ENCODE data around the gene SLC41A1. TPM values are rescaled to one million over a fixed set of nuclear protein-coding genes. Genes with fewer than 3 reads are reported as not detected.

Gene SLC41A1
- total and polyA plus RNA-seq, 8 donors: 8.2 to 46.2 (median 16.2) TPM

DNA sequence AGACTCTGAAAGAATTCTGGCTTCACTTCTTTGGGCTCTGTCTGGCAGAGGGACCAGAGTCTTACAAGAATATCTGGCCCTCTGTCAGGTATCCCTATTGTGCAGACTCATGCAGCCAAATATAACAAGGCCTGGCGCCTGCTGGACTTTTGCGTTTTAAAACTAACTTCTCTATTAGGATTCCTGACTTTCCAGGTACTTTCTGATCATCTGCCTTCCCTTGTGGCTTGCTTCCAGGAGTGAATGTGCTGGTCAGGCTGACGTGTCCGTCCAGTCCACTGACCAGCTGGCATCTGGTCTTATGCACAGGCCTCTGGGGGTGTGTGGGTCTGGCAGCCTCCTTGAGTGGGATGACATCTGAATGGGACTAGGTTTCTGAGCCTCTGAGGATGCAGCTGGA, 29.1 kb downstream of the SLC41A1 start:
- DNase-seq: no peak
- Histone ChIP-seq H3K36me3 (no peaks in the 10 kb centered on the region), H3K9me3 (no peaks in the 10 kb centered on the region), H3K4me3 (no peak overlapping the region), H3K4me1 (peaks cover 0 to 6% (median 0%) of the 10 kb centered on the region in 4 donors), H3K27me3 (no peaks in the 10 kb centered on the region), H3K27ac (no peak overlapping the region)
- intact Hi-C loops (cut with DNase I; ENCODE audit: low total_unique reads): no loop called here
- 56 to 77% (median 71%) methylated on average over 4 of the region's 4 CpGs for WGBS, 5 donors
- no peak for TF ChIP-seq EP300 (IDR thresholded peaks at IDR 0.05)
- TF ChIP-seq POLR2AphosphoS5 (IDR thresholded peaks at IDR 0.05): no peak
- TF ChIP-seq, protein P1, sequence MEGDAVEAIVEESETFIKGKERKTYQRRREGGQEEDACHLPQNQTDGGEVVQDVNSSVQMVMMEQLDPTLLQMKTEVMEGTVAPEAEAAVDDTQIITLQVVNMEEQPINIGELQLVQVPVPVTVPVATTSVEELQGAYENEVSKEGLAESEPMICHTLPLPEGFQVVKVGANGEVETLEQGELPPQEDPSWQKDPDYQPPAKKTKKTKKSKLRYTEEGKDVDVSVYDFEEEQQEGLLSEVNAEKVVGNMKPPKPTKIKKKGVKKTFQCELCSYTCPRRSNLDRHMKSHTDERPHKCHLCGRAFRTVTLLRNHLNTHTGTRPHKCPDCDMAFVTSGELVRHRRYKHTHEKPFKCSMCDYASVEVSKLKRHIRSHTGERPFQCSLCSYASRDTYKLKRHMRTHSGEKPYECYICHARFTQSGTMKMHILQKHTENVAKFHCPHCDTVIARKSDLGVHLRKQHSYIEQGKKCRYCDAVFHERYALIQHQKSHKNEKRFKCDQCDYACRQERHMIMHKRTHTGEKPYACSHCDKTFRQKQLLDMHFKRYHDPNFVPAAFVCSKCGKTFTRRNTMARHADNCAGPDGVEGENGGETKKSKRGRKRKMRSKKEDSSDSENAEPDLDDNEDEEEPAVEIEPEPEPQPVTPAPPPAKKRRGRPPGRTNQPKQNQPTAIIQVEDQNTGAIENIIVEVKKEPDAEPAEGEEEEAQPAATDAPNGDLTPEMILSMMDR (IDR thresholded peaks at IDR 0.05): no peak
- TF ChIP-seq POLR2A (IDR thresholded peaks at IDR 0.05): no peak

DNA sequence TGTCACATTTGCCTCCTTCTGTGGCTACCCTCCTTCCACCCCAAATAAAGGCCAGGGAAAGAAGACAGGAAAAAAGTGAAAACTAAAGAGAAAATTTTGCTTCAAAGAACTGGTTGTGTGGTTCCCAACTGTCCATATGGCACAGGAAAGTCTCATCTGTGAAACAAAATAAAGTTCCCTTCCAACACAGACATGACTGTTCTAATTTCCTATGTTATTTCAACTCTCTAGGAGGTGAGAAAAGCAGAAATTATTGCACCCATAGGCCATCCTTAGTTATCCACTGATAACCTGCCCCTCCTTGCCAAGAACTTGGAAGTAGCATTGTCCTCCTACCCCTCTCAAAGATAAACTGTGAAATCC, 29.6 kb downstream of the SLC41A1 start:
- no peaks in the 10 kb centered on the region for H3K9me3 ChIP-seq
- H3K4me1 ChIP-seq: peaks cover 0 to 6% (median 0%) of the 10 kb centered on the region in 4 donors
- H3K27me3 ChIP-seq: no peaks in the 10 kb centered on the region
- H3K4me3 ChIP-seq: no peak overlapping the region
- no peaks in the 10 kb centered on the region for H3K36me3 ChIP-seq
- no peak for DNase-seq
- TF ChIP-seq POLR2AphosphoS5 (IDR thresholded peaks at IDR 0.05) (no peak), POLR2A (IDR thresholded peaks at IDR 0.05) (no peak), EP300 (IDR thresholded peaks at IDR 0.05) (no peak)
- TF ChIP-seq, protein P1 (IDR thresholded peaks at IDR 0.05): no peak
- no peak overlapping the region for H3K27ac ChIP-seq
- intact Hi-C loops (cut with DNase I; ENCODE audit: low total_unique reads): no loop called here

DNA sequence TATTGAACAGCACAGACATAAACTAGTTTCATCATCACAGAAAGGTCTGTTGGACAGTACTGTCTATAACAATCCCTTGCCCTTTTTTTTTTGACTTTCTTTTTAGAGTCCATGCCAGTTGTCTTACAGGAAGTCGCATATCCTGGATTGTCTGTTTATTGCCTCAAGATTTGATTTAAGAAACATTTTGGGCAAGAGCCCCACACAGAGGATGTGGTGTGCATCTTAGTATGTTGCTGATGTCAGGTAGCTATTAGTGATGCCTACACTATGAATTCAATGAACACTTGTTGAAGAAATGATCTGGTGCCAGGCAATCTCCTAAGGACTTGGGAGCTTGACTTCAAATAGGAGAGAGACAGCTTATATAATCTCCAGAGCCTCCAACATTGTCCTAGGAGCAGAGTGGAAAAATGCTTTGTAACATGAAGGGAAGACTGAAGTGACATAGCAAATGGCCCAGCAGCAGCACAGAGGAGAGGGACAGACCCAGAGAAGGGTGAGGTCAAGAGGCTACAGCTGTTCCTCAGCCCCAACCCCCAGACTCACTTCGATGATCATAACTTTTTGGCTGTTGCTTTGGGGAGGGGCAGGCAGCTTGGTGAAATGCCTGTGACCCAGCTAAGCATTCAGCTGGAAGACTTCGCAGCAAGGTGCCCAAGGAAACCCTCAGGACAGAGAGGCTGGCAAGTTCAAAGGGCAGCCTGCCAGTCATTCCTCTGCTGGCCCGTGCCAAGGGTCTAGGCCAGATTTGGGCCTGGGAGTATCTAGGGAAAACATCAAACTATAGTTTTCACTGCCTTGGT, 30.2 kb downstream of the SLC41A1 start:
- Histone ChIP-seq H3K27me3 (no peaks in the 10 kb centered on the region), H3K36me3 (no peaks in the 10 kb centered on the region), H3K4me1 (peaks cover 0 to 6% (median 0%) of the 10 kb centered on the region in 4 donors), H3K4me3 (no peak overlapping the region), H3K27ac (no peak overlapping the region), H3K9me3 (no peaks in the 10 kb centered on the region)
- no peak for DNase-seq
- intact Hi-C loops (cut with DNase I; ENCODE audit: low total_unique reads): no loop called here
- 57 to 80% (median 75%) methylated on average over 4 of the region's 4 CpGs for WGBS, 5 donors
- TF ChIP-seq POLR2A (IDR thresholded peaks at IDR 0.05) (no peak), EP300 (IDR thresholded peaks at IDR 0.05) (no peak), POLR2AphosphoS5 (IDR thresholded peaks at IDR 0.05) (no peak)
- TF ChIP-seq, protein P1 (IDR thresholded peaks at IDR 0.05): no peak

DNA sequence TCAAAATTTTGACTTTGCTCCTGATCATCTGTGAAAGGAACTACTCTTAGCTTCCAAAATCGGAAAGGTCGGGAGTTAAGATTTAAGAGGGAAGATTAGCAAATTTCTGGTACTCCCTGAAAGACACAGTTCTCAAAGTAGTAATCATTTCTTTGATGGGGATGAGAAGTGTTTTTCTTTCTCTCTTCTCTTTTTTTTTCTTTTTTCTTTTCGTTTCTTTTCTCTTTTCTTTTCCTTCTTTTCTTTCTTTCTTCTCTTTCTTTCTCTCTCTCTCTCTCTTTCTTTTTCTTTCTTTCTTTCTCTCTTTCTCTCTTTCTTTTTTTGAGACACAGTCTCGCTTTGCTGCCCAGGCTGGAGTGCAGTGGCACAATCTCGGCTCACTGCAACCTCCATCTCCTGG, 32.7 kb downstream of the SLC41A1 start:
- intact Hi-C loops (cut with DNase I; ENCODE audit: low total_unique reads): no loop called here
- no peak overlapping the region for H3K27ac ChIP-seq
- H3K4me3 ChIP-seq: no peak overlapping the region
- no peak for TF ChIP-seq EP300 (IDR thresholded peaks at IDR 0.05)
- no peak for TF ChIP-seq POLR2A (IDR thresholded peaks at IDR 0.05)
- TF ChIP-seq, protein P1 (IDR thresholded peaks at IDR 0.05): no peak
- TF ChIP-seq POLR2AphosphoS5 (IDR thresholded peaks at IDR 0.05): no peak
- H3K9me3 ChIP-seq: no peaks in the 10 kb centered on the region
- no peaks in the 10 kb centered on the region for H3K36me3 ChIP-seq
- H3K27me3 ChIP-seq: no peaks in the 10 kb centered on the region
- peaks cover 0 to 12% (median 6%) of the 10 kb centered on the region in 4 donors for H3K4me1 ChIP-seq
- DNase-seq: no peak
- 89 to 95% (median 93%) methylated on average over 5 of the region's 5 CpGs for WGBS, 5 donors
